GM15510 (cell line): ENCODE data around the gene ZSCAN31.

Source experiments
- POLR2A ChIP-seq: IDR thresholded peaks from 3 replicates; pipeline ENCODE4 v1.6.1; 2011; ENCODE audit warnings: borderline replicate concordance; ENCODE audit not compliant: insufficient read length; ENCODE audit errors: extremely low read depth

Gene ZSCAN31

DNA sequence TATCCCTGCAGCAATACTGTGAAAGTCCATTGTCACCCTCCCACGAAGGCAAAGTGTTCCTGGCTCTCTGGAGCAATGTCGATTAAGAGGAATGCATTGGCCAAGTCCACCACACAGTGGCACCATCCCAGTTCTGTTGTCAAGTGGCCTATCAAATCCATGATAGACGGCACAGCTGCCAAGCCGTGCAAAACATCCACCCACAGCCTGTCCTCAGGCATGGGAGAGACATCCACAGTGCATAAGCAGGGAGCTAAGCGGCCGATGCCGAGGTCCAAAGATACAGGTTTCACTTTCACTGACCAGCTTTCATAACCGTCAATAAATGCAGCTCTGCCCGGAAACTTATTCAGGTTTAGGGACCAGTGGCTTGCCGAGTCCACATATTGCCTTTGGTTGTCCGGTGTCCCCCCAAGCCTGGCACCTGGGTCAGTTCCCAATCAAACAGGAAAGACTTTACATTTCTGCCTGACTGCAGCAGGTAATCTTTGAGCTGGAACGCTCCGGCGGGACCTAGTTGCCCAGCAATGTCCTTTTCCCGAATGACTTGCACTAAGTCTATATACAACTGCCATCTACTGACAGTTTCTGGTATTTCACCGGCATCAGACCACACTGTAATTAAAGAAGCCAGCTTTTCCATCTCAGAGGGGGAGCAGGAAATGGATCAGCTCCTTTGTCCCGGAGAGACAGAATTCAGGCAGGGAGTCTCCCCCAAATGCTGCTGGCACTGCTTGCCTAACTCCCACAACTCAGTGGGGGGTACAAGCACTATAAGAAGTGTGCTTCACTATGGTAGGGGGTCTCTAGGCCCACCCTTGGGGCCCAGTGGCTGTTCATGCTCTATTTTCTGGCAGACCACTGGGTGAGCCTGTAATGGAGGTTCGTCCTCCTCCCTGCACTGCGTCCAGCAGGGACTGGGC is 20.1 kb upstream of the ZSCAN31 start:
- no peak for TF ChIP-seq POLR2A

DNA sequence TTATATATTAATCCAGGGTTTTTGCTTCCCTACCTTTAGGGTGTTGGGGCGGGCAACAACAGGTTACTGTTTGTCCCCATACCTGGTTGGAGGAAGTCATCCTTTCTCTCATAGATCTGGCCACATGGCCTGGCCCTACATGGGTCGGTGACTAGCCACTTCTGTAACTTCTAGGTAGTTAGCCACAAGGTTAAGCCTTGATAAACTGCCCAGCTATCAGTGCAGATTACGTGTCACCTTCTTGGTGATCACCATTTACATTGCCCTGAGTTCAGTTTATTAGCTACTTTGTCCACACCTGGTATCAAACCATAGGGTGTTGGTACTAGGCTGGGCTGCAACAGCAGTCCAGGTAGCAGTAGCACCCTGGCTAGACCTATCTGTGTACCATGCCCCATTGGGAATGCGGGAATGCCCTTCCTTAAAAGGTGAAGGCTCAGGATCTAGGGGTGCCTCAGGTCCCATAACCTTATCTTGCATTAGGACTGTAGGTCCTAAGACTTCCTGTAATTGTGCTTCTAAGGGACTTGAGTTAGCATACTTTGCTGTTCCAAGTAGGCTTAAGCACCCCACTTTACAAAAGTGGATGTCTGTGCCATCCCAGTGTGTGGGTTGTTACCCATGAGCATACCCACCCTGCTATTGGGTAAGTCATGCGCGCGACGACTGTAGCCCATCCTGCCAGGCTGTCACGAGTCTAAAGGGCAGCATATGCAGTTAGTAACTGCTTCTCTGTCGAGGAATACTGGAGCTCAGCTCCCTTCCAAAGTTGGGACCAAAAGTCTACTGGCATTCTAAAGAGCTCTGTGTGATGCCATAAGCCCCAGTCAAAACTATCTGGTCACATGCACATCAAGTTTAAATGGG is 19.0 kb upstream of the ZSCAN31 start:
- TF ChIP-seq POLR2A = no peak

DNA sequence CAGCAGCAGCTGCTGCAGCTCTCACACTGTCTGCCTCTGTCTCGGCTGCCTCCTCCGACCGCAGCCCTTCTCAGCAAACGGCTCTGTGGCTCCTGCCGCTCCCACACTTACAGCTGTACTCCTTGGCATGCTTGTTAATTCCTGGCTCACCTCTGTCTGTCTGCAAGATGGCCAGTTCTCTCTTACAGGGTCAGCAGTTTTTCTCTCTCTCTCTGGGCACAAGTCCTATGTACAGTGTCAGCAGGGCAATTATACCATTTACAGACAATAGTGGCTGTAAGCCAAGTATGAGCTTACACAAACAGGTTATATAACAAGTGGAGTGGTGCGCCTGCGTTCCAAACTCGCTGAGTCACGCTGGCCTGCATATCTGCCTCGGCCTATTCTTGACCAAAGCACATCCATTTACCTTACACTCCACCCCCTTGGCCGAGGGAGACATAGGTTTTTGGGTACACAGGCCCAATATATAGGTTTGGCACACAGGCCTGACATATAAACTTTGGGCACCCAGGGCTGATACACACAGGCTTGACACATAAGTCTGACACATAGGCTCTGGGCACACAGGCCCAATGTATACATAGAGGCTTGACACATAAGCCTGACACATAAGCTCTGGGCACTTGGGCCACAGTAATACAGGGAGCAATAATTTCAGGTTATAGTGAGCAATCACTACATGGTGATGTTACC is 18.2 kb upstream of the ZSCAN31 start:
- TF ChIP-seq POLR2A = no peak

DNA sequence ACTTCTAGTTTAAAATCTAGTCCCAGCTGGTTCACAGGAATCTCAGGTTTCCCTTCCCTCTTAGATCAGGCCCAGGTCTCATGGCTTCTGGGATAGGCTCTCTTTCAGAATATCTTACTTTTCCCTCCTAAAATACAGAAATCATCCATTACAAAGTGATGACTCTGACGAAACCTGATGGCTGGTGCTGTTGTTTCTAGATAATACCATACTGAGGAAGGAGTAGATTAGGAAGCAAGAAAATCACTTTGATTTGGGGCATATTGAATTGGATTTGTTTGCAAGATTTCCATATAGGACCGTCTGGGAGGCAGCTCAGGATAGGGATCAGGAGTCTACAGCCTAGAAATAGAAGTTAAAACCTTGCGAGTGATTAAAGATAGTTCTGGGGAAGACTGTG is 17.4 kb upstream of the ZSCAN31 start:
- TF ChIP-seq POLR2A = no peak

DNA sequence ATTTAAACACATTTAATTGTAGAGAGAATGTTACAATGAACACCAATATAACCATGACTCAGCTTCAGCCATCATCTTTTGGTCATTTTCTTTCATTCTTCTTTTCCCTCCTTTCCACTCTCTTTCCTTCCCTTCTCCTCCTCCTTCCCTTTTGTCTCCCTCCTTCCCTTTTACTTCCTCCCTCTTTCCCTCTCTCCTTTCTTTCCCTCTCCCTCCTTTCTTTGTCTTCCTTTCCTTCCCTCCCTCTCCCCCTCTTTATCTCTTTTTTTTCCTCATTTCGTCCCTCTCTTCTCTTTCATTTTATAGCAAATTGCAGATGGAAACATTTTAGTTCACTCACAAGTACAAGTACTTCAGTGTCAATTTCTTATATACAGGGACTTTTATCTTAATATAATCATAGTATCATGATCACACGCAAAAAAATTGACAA is 15.6 kb upstream of the ZSCAN31 start:
- no peak for TF ChIP-seq POLR2A

DNA sequence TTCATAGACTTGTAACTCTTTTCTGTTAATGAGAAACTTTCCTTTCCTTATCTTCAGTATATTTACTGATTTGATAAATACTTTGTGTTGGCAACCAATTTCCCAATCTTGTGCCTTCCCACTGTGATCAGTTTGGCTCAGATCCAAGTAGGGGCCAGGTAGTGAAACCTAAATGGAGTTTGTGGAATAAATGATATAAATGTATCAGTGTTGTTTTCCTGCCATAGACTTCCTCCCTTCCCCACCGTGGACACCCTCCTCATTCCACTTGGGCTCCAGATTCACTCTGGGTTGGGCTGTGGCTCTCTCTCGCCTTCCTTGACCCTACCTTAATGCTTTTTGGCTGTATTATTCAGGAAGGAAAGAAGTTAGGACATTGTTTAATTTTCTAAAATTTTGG is 15.1 kb upstream of the ZSCAN31 start:
- no peak for TF ChIP-seq POLR2A

DNA sequence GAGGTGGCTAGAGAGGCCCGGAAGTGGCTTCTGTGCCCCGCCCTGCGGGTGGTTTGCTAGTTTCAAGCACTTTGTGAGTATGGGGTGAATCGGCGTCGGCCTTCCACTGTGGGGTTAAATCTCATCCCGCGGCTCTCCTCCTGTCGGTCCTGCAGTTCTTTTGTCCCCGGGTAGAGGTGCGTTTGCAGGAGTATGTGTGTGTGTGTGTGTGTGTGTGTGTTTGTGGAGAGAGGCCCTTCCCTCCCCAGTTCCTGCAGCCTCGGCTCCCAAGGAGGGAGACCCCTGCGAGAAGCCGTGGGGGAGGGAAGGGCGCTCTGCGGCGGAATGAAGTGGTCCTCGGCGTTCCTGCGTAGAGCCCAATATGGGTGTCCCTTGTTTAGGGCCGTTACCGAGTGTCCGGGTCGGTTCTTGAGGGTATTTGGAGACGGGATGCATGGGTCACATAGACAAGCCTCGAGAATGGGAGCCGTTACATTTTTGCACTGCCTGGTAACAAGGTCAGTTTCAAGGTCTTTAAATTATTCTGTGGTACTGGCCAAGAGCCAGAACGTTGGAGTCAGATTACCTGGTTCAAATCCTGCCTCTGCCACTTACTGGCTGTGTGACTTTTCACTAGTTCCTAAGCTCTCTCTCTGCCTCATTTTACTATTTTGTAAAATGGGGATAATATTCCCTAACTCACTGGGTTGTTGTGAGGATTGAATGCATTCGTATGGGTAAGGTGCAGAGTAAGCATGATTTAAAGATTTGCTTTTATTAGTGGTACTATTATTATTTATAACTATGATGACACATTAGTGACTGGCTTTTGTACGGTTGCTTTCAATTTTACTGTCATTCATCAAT is 14.2 kb upstream of the ZSCAN31 start, which contains the start of gene ZKSCAN3:
TSS of gene ZKSCAN3 (plus strand) at position 56 of the 846 bp plus-strand sequence. CDS start 9,640 bp downstream, outside the sequence.
- peak; percentile 73 for TF ChIP-seq POLR2A

DNA sequence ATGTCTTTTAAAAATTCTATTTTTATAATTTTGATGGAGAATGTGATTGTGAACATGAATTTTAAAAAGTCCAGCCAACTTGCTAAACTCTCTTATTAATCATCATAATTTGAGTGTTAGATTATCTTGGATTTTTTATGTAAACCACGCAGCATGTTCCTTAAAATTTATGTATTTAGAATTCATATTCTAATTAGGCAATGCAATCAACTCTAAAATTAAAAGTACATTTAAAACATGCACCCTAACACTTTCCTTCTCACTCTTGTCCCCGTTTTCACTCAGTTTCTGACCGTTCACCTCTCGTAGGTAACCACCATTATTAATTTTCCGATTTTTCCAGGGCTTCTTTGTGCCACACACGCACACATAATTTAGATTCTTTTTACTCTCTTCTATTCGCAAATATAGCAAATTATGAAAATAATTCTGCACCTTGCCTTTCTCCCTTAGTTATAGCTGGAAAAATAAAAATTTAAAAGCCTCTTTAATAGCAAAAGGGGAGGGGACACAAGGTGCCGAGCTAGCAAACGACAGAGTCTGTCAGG is 13.5 kb upstream of the ZSCAN31 start:
- TF ChIP-seq POLR2A = no peak

DNA sequence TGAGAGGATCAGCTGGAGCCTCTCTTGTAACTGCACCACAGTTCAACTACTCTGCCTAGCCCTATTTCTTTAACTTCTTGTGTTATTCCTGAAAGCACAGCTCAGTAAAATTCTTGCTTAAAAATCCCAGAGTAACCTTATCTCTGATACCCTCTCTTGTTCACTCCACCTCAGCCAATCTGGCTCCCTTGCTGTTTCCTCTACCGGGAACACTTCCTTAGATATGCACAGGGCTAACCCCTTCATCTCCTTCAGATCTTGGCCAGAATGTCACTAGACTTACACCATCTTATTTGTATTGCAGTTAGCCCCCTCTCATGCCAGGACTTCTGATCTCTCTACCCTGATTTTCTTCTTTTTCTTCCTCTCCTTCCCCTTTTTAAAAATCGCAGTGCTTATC is 11.2 kb upstream of the ZSCAN31 start:
- no peak for TF ChIP-seq POLR2A

DNA sequence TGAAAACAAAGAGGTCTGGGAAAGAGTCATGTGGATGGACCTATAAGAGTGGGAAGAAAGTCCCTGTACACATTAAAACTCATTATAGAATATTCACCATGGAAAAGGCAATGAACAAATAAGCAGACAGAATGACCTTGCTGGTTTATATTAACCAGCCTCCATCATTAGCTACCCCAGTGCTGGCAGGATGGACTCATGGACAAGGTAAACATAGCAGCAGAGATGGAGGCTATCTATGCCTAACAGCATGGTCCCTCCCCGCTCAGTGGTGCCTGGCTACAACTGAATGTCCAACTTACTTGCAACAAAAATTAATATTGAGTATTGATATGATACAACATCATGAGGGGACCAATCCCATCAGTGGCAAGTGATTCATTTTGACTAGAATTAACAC is 9.3 kb upstream of the ZSCAN31 start:
- TF ChIP-seq POLR2A = no peak

DNA sequence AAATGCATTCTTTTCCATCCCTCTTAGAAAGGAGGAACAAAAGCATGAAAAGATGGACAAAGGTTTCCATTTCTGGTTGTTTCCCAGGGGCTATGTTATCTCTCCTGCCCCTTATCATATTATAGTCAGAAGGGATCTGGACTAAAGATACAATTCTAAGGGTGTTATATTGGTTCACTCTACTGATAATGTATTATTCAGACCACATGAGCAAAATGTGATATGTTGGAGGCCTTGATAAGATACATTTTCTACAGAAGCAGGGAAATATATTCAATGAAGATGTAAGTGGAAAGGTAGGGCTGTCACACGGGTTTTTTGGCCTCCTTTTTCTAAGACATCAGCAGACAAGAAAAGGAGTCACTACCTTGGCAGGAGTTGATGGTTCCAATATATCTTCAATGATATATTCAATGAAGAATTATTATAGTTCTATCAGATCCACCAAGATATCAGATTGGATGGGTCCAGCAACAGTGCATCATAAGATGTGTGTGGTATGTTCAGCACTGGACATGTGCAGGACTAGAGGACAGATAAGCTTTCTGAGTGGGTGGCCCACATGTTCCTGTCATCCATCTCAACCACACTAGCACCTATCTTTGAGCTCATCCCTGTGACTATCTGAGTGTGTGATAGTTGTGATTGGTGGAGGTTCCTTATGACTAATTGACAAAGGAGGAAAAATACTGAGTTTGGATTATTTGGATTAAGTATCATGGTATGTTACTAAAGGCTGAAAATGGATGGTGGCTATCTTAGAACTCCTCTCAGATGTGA is 8.1 kb upstream of the ZSCAN31 start:
- no peak for TF ChIP-seq POLR2A

DNA sequence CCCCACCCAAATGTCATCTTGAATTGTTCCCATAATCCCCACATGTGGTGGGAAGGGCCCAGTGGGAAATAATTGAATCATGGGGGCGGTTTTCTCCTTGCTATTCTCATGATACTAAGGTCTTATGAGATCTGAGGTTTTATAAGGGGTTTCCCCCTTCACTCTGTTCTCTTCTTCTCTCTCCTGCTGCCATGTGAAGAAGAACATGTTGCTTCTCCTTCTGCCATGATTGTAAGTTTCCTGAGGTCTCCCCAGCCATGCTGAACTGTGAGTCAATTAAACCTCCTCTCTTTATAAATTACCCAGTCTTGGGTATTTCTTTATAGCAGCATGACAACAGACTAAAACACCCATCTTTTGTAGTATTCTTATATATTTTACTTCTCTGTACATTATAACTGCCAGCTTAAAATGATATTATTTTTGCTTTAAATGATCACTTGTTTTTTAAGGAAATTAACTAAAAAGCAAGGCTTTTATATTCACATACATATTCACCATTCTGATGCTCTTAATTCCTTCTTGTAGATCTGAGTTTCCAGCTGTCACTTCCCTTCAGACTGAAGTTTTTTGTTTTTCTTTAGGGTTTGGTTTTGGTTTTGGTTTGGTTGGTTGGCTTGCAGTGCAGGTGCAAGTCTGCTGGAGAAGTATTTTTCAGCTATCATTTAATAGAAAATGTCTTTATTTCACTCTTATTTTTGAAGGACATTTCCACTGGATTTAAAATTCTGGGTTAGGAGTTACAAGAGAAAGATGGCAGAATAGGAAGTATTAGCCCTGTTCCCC is 4.6 kb upstream of the ZSCAN31 start:
- TF ChIP-seq POLR2A = no peak
